ENCODE results near the gene TNIP2. TPM values are rescaled to one million over a fixed set of nuclear protein-coding genes. Genes with fewer than 3 reads are reported as not detected.
"Not testable (repeated sequence)": the region's sequence is repeated elsewhere in the genome, so short reads cannot be mapped to it uniquely, and the experiment has no call there.

TNIP2 gene
- total RNA-seq, 4 donors from 2014 or later = 27.6 to 50.0 (median 36.1) TPM

DNA sequence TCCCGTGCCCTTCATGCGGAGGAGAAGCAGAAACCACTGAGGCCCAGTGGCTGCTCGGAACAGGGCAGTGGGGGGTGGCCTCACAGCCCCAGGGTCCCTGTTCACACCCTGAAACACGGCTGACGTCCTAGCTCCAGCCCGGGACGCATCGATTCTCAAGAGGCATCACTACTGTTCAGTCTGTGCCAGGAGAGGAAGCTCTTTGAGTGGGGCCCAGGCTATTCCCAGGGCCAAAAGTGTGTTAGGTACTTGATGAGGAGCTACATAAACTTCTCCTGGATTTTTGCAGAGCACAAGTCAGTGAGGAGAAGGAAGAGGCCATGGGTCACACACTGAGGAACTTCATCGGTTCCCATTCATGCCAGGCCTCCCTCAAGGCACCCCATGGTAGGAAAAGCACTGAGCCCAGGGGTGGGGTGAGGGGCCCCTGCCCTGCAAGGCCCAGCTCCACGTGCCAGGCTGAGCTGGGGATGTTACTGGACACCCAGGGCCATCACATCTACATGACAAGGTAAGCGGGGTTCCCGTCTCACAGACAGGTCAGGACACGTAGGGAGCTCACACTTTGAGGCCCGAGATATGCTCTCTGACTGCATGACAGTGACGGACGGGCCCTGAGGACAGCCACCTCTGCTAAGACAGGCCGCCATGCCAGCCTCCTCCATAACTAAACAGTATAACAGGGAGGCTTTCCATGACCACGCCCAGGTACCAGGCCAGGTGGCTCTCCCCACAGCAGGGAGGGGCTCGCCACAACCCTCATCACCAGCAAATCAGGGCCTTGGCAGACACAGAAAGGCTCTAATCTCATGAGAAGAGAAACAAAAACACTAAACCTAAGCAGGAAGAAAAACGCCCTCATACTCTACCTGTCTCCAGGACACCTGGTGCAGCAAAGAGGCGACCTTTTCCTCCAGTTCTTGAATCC, 12.4 kb downstream of the TNIP2 start:
- intact Hi-C loops (cut with DNase I; ENCODE audit: low total_unique reads) = no loop called here
- DNase-seq = no peak
- TF ChIP-seq POLR2A (IDR thresholded peaks at IDR 0.05) (no peak), CTCF (IDR thresholded peaks at IDR 0.05) (no peak)
- H3K4me1 ChIP-seq = no peaks in the 10 kb centered on the region
- no peaks in the 10 kb centered on the region for H3K36me3 ChIP-seq
- no peaks in the 10 kb centered on the region for H3K27me3 ChIP-seq
- no peak overlapping the region for H3K27ac ChIP-seq
- H3K4me3 ChIP-seq = no peak overlapping the region
- no peaks in the 10 kb centered on the region for H3K9me3 ChIP-seq

DNA sequence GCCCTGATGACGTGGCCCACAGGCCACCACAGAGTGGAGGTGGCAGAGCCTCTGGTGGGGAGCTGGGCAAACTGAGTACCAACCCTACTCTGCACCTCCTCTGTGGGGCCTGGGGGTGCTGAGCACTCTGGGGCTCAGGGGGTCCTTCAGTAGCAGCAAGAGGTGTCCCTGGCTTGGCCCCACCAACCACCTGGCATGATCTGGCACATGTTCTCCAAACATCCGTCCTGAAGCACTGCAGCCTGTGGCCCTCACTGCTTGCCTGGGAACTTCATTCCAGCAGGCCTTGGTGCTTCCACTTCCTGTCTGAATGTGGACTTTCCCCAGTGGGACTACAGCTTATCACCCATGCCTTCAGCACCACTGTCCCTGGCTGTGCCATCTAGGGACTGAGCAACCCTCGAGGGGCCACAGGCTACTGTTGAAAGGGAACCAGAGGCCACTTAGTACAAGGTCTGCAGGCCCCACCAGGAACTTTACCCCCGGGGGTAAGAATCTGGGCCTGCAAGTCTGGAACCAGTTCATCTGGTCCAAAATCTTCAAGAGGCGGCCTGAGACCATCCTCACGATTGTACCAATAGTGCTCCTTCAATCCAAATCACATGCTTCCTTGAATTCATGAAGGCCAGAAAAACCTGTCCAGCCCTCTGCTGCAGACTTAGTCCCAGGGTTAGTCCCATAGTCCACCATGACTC, 13.2 kb downstream of the TNIP2 start:
- TF ChIP-seq POLR2A (IDR thresholded peaks at IDR 0.05) = no peak
- no peak for TF ChIP-seq CTCF (IDR thresholded peaks at IDR 0.05)
- Histone ChIP-seq H3K27me3 (no peaks in the 10 kb centered on the region), H3K9me3 (no peaks in the 10 kb centered on the region), H3K27ac (no peak overlapping the region), H3K36me3 (no peaks in the 10 kb centered on the region), H3K4me1 (no peaks in the 10 kb centered on the region), H3K4me3 (no peak overlapping the region)
- DNase-seq = no peak
- intact Hi-C loops (cut with DNase I; ENCODE audit: low total_unique reads) = no loop called here

DNA sequence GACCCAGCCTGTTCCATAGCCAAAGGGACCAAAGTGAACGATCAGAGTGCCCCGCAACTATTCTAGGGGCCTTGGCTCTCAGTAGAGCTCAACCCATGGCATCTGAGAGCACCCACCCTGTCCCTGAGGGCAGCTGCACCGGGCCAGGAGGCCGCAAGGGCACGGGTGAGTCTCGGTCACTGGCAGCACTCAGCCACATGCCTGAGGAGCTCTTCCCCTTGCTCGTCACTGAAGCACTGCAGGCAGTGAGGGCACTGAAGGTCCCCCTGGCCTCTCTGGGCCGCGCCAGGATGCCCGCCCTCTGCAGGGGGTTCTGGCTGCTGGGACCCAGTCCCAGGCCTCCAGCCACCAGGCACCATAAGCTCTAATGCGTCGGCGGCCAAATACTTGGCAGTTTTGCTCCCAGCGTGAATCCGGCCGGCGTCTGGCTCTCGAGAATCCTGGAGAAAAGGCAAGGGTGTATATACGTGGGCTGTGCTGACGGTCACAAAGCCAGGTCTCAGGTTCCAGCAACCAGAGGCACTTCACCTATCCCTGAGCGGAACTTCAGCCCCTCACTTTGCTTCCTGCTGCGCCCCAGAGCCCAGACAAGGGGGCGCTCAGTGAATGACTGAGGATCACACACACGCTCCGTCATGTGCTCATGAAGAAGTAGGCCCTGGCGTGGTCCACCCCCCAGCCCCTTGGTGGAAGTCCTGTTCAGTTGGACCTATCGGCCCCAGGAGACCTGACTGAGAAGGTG, 13.9 kb downstream of the TNIP2 start:
- no peak overlapping the region for H3K27ac ChIP-seq
- no peak for TF ChIP-seq POLR2A (IDR thresholded peaks at IDR 0.05)
- no peak for TF ChIP-seq CTCF (IDR thresholded peaks at IDR 0.05)
- H3K36me3 ChIP-seq = no peaks in the 10 kb centered on the region
- no peaks in the 10 kb centered on the region for H3K27me3 ChIP-seq
- no peak for DNase-seq
- no peaks in the 10 kb centered on the region for H3K4me1 ChIP-seq
- no peak overlapping the region for H3K4me3 ChIP-seq
- intact Hi-C loops (cut with DNase I; ENCODE audit: low total_unique reads) = no loop called here
- H3K9me3 ChIP-seq = no peaks in the 10 kb centered on the region

DNA sequence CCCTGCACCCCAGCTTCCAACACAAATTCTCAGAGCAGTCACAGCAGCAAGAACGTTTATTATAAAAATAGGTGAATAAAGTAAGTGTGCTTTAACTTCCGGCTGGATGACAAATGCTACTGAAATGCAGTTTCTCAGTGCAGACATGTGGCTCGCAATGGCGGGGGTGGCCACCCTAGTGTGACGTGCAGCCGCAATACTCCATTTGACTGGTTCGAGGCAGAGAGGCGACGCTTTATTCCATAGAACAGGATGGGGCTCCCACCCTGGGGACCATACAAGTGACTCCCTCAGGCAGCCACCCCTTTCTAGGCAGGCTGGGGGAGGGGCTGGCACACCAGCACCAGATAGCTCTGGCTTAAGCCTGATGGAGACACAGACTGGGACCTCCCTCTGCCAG, 14.5 kb downstream of the TNIP2 start:
- intact Hi-C loops (cut with DNase I; ENCODE audit: low total_unique reads) = no loop called here
- Histone ChIP-seq H3K27ac (no peak overlapping the region), H3K4me1 (no peaks in the 10 kb centered on the region), H3K36me3 (no peaks in the 10 kb centered on the region), H3K4me3 (no peak overlapping the region), H3K9me3 (no peaks in the 10 kb centered on the region), H3K27me3 (no peaks in the 10 kb centered on the region)
- no peak for TF ChIP-seq POLR2A (IDR thresholded peaks at IDR 0.05)
- TF ChIP-seq CTCF (IDR thresholded peaks at IDR 0.05) = no peak
- no peak for DNase-seq

DNA sequence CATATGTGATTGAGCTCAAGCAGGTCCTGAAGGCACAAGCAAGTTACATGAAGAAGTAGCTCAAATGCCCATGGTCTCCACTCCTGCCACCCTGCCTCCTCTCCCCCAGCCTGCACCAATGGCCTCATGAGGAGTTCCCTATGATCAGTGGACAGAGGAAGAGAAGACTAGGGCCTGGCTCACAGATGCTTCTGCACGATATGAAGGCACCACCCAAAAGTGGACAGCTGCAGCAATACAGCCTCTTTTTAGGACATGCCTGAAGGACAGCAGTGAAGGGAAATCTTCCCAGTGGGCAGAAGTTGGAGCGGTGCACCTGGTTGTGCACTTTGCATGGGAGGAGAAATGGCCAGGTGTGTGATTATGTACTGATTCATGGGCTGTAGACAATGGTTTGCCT, 17.8 kb downstream of the TNIP2 start:
- DNase-seq; H3K27ac ChIP-seq; intact Hi-C loops (cut with DNase I; ENCODE audit: low total_unique reads); H3K36me3 ChIP-seq; H3K4me1 ChIP-seq; H3K9me3 ChIP-seq; H3K4me3 ChIP-seq; H3K27me3 ChIP-seq: not testable (repeated sequence)

Data from uterus (tissue), 4 donors.